SU-DHL-6 (cell line): Measurements from ENCODE around the gene ABCB8.

Source experiments
- EZH2phosphoT487 ChIP-seq: fragments of 200-600 bp; sonication (generic), shearing (Covaris generic); conservative IDR thresholded peaks from 2 replicates; pipeline ENCODE4 v1.6.1; 2018; ENCODE audit warnings: mild to moderate bottlenecking, antibody characterized with exemption, low read length, moderate library complexity, mixed read lengths
- TF ChIP-seq, protein P1 (sequence below): fragments of 200-600 bp; sonication (generic); IDR thresholded peaks from one replicate; pipeline ENCODE4 v1.5.1; 2017; ENCODE audit warnings: antibody characterized with exemption, mild to moderate bottlenecking, low read length, moderate library complexity; ENCODE audit not compliant: insufficient read depth, poor library complexity, severe bottlenecking

DNA sequence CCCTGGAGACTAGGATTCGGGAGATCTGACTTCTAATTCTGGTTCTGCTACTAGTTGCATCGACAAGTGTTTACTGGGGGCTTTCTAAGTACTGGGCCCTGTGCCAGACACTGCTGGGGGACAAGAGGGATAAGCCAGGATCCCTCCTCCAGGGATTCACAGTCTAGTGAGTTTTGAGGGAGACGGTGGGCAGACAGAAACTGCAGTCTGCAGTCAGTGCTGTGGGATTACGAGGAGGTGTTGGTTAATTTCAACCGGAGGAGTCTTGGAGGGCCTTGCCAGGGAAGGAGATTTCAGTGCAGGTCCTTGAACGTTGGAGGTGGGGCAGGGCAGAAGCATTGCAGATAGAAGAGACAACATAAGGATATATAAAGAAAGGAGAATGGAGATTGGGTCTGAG is 46.6 kb upstream of the ABCB8 start:
- TF ChIP-seq, protein P1, sequence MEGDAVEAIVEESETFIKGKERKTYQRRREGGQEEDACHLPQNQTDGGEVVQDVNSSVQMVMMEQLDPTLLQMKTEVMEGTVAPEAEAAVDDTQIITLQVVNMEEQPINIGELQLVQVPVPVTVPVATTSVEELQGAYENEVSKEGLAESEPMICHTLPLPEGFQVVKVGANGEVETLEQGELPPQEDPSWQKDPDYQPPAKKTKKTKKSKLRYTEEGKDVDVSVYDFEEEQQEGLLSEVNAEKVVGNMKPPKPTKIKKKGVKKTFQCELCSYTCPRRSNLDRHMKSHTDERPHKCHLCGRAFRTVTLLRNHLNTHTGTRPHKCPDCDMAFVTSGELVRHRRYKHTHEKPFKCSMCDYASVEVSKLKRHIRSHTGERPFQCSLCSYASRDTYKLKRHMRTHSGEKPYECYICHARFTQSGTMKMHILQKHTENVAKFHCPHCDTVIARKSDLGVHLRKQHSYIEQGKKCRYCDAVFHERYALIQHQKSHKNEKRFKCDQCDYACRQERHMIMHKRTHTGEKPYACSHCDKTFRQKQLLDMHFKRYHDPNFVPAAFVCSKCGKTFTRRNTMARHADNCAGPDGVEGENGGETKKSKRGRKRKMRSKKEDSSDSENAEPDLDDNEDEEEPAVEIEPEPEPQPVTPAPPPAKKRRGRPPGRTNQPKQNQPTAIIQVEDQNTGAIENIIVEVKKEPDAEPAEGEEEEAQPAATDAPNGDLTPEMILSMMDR: no peak
- TF ChIP-seq EZH2phosphoT487: no peak
